Endothelial cell of coronary artery (primary cell): ENCODE results near the gene NLN. TPM values are rescaled to one million over a fixed set of nuclear protein-coding genes. Genes with fewer than 3 reads are reported as not detected.

Experiments
- total RNA-seq: library from RNA; depleted of rRNA; stranded (reverse); fragments of >200 nt; gene quantifications from 2 replicates; pipeline ENCODE4 v1.2.3, GENCODE V29; 2014

NLN gene
- 35.7 and 38.0 TPM in 2 replicates for total RNA-seq

GRCh38 chr5:65721720-65722574 is at the start of gene NLN, which contains the start of gene SGTB:
NLN (plus strand) TSS chr5:65722205; CDS start chr5:65722374, 169 bp downstream.
SGTB (minus strand) TSS chr5:65722109; CDS start chr5:65720807, 1,302 bp downstream.

Other genes with a start within 250 kb of the NLN start
- gene ADAMTS6, start 240.3 kb upstream of the NLN start, total RNA-seq: 40.3 and 77.9 TPM in 2 replicates
- gene CENPK, start 159.0 kb upstream of the NLN start, total RNA-seq: 12.1 and 20.7 TPM in 2 replicates
- 30.5 and 38.9 TPM in 2 replicates for gene PPWD1, start 158.9 kb upstream of the NLN start, total RNA-seq
- 18.4 and 27.3 TPM in 2 replicates for gene TRIM23, start 97.9 kb upstream of the NLN start, total RNA-seq
- gene SHLD3, start 97.2 kb upstream of the NLN start, total RNA-seq: 3.6 and 4.1 TPM in 2 replicates
- gene TRAPPC13, start 97.2 kb upstream of the NLN start, total RNA-seq: 23.8 and 24.1 TPM in 2 replicates
- gene SGTB, start 96 bp upstream of the NLN start, total RNA-seq: 6.8 and 9.3 TPM in 2 replicates
- 43.3 and 47.2 TPM in 2 replicates for gene ERBIN, start 204.4 kb downstream of the NLN start, total RNA-seq